Activated CD8-positive, alpha-beta memory T cell treated with anti-CD3 and anti-CD28 coated beads, Interleukin-2, amount 10 ng/mL, durations not matched to agents 7 days and 5 days (primary cell): Measurements from ENCODE around the gene CMSS1. TPM values are rescaled to one million over a fixed set of nuclear protein-coding genes. Genes with fewer than 3 reads are reported as not detected.

Experiments
- ATAC-seq: fragments of 150-1000 bp; cut with Tn5 transposase; one replicate; pipeline ENCODE4 v1.10.0; 2021; ENCODE audit warnings: moderate library complexity
- CTCF ChIA-PET: fragments of 350-600 bp; sonication (Branson Sonifier 250); formaldehyde crosslinking; loops from one replicate; lab custom pipeline; 2021; ENCODE audit warnings: antibody characterized with exemption; lab: Charles Lee
- DNase-seq: peaks from one replicate; pipeline ENCODE4 v3.0.0-alpha.2; 2020
- H3K27ac Mint-ChIP-seq: one replicate; pipeline ENCODE4 v1.8.0; 2021; ENCODE audit warnings: mild to moderate bottlenecking, mixed read lengths
- H3K27me3 Mint-ChIP-seq: one replicate; pipeline ENCODE4 v1.8.0; 2021; ENCODE audit warnings: mixed read lengths
- H3K36me3 Mint-ChIP-seq: one replicate; pipeline ENCODE4 v1.8.0; 2021; ENCODE audit warnings: mild to moderate bottlenecking, mixed read lengths
- H3K4me1 Mint-ChIP-seq: one replicate; pipeline ENCODE4 v1.8.0; 2021; ENCODE audit warnings: mixed read lengths
- H3K4me3 Mint-ChIP-seq: one replicate; pipeline ENCODE4 v1.8.0; 2021; ENCODE audit warnings: mild to moderate bottlenecking, moderate library complexity, mixed read lengths
- H3K9me3 Mint-ChIP-seq: one replicate; pipeline ENCODE4 v1.8.0; 2022; ENCODE audit warnings: low read depth, mixed read lengths
- total RNA-seq, 2 experiments: library from RNA; stranded (reverse); gene quantifications; one replicate each; pipeline ENCODE4 v1.2.3, GENCODE V29; 2021

CMSS1 gene
- total RNA-seq, 2 experiments from 2014 or later, result 57.2 to 57.5 TPM

- Mint-ChIP-seq H3K27me3 (no peaks in the 10 kb centered on the region), H3K27ac (no peak overlapping the region), H3K9me3 (no peaks in the 10 kb centered on the region), H3K36me3 (peaks cover 6% of the 10 kb centered on the region), H3K4me3 (no peak overlapping the region), H3K4me1 (peaks cover 21% of the 10 kb centered on the region)
- ATAC-seq (no peak), DNase-seq (no peak)
- CTCF ChIA-PET, result interaction anchor here (1.0 kb wide), 1 partner anchor 14 kb away, joined by 3 read pairs; no protein-coding TSS in a partner anchor
Observed at GRCh38 chr3:99848433-99848832, 30.8 kb downstream of the CMSS1 start.

- Mint-ChIP-seq H3K4me1 (peaks cover 26% of the 10 kb centered on the region), H3K27me3 (no peaks in the 10 kb centered on the region), H3K4me3 (no peak overlapping the region), H3K36me3 (peaks cover 8% of the 10 kb centered on the region), H3K9me3 (no peaks in the 10 kb centered on the region), H3K27ac (no peak overlapping the region)
- DNase-seq (no peak), ATAC-seq (no peak)
- CTCF ChIA-PET, result interaction anchor here (0.8 to 2.3 kb wide), 6 partner anchors 9 to 410 kb away, joined by 3 to 9 read pairs (median 5); partner anchors contain the start of gene TBC1D23
Observed at GRCh38 chr3:99850608-99851007, 32.9 kb downstream of the CMSS1 start.

GRCh38 chr3:99851955-99852354, 34.3 kb downstream of the CMSS1 start:
- CTCF ChIA-PET, result interaction anchor here (1.3 kb wide), 1 partner anchor 10 kb away, joined by 3 read pairs; no protein-coding TSS in a partner anchor
- ATAC-seq (no peak), DNase-seq (no peak)
- no peaks in the 10 kb centered on the region for H3K27me3 Mint-ChIP-seq
- no peak overlapping the region for H3K27ac Mint-ChIP-seq
- H3K36me3 Mint-ChIP-seq, result peaks cover 12% of the 10 kb centered on the region
- H3K4me1 Mint-ChIP-seq, result peaks cover 39% of the 10 kb centered on the region
- H3K4me3 Mint-ChIP-seq, result no peak overlapping the region
- H3K9me3 Mint-ChIP-seq, result no peaks in the 10 kb centered on the region

GRCh38 chr3:99852851-99853250, 35.2 kb downstream of the CMSS1 start:
- CTCF ChIA-PET, result interaction anchor here (1.3 kb wide), 1 partner anchor 9 kb away, joined by 3 read pairs; no protein-coding TSS in a partner anchor
- Mint-ChIP-seq H3K4me1 (peaks cover 46% of the 10 kb centered on the region), H3K27ac (no peak overlapping the region), H3K9me3 (no peaks in the 10 kb centered on the region), H3K4me3 (no peak overlapping the region), H3K36me3 (peaks cover 12% of the 10 kb centered on the region), H3K27me3 (no peaks in the 10 kb centered on the region)
- DNase-seq, result no peak
- ATAC-seq, result no peak

- peaks cover 15% of the 10 kb centered on the region for H3K36me3 Mint-ChIP-seq
- no peak overlapping the region for H3K4me3 Mint-ChIP-seq
- H3K4me1 Mint-ChIP-seq, result peaks cover 40% of the 10 kb centered on the region
- H3K9me3 Mint-ChIP-seq, result no peaks in the 10 kb centered on the region
- H3K27ac Mint-ChIP-seq, result no peak overlapping the region
- H3K27me3 Mint-ChIP-seq, result no peaks in the 10 kb centered on the region
- ATAC-seq, result no peak
- CTCF ChIA-PET, result no interaction called here
- no peak for DNase-seq
Observed at GRCh38 chr3:99854756-99855298, 37.2 kb downstream of the CMSS1 start.

- H3K4me3 Mint-ChIP-seq, result no peak overlapping the region
- no peaks in the 10 kb centered on the region for H3K27me3 Mint-ChIP-seq
- DNase-seq, result no peak
- H3K4me1 Mint-ChIP-seq, result peaks cover 44% of the 10 kb centered on the region
- peaks cover 15% of the 10 kb centered on the region for H3K36me3 Mint-ChIP-seq
- H3K9me3 Mint-ChIP-seq, result no peaks in the 10 kb centered on the region
- no peak overlapping the region for H3K27ac Mint-ChIP-seq
- CTCF ChIA-PET, result no interaction called here
- no peak for ATAC-seq
Observed at GRCh38 chr3:99855900-99856299, 38.2 kb downstream of the CMSS1 start.

- DNase-seq (no peak), ATAC-seq (peak; percentile 90)
- H3K27me3 Mint-ChIP-seq, result no peaks in the 10 kb centered on the region
- CTCF ChIA-PET, result interaction anchor here (0.9 kb wide), 1 partner anchor 398 kb away, joined by 3 read pairs; no protein-coding TSS in a partner anchor
- no peak overlapping the region for H3K27ac Mint-ChIP-seq
- no peaks in the 10 kb centered on the region for H3K9me3 Mint-ChIP-seq
- H3K4me1 Mint-ChIP-seq, result peaks cover 44% of the 10 kb centered on the region
- H3K4me3 Mint-ChIP-seq, result no peak overlapping the region
- peaks cover 14% of the 10 kb centered on the region for H3K36me3 Mint-ChIP-seq
Observed at GRCh38 chr3:99856437-99857220, 39.0 kb downstream of the CMSS1 start.

- ATAC-seq (no peak), DNase-seq (no peak)
- Mint-ChIP-seq H3K9me3 (no peaks in the 10 kb centered on the region), H3K4me1 (peaks cover 41% of the 10 kb centered on the region), H3K36me3 (peaks cover 12% of the 10 kb centered on the region), H3K27ac (no peak overlapping the region), H3K27me3 (no peaks in the 10 kb centered on the region), H3K4me3 (no peak overlapping the region)
- CTCF ChIA-PET, result interaction anchor here (0.9 kb wide), 1 partner anchor 397 kb away, joined by 3 read pairs; no protein-coding TSS in a partner anchor
Observed at GRCh38 chr3:99857278-99857677, 39.6 kb downstream of the CMSS1 start.

- no peak overlapping the region for H3K27ac Mint-ChIP-seq
- H3K9me3 Mint-ChIP-seq, result no peaks in the 10 kb centered on the region
- no peak overlapping the region for H3K4me3 Mint-ChIP-seq
- H3K36me3 Mint-ChIP-seq, result peaks cover 22% of the 10 kb centered on the region
- ATAC-seq (no peak), DNase-seq (no peak)
- no peaks in the 10 kb centered on the region for H3K27me3 Mint-ChIP-seq
- H3K4me1 Mint-ChIP-seq, result peaks cover 47% of the 10 kb centered on the region
- CTCF ChIA-PET, result interaction anchor here (0.6 to 2.6 kb wide), 2 partner anchors 14 to 40 kb away, joined by 3 to 10 read pairs; no protein-coding TSS in a partner anchor
Observed at GRCh38 chr3:99858469-99858868, 40.8 kb downstream of the CMSS1 start.

- CTCF ChIA-PET, result interaction anchor here (0.9 to 2.6 kb wide), 4 partner anchors 9 to 395 kb away, joined by 3 to 10 read pairs (median 4); no protein-coding TSS in a partner anchor
- no peak overlapping the region for H3K27ac Mint-ChIP-seq
- peaks cover 53% of the 10 kb centered on the region for H3K4me1 Mint-ChIP-seq
- no peaks in the 10 kb centered on the region for H3K27me3 Mint-ChIP-seq
- H3K4me3 Mint-ChIP-seq, result no peak overlapping the region
- ATAC-seq, result no peak
- peaks cover 22% of the 10 kb centered on the region for H3K36me3 Mint-ChIP-seq
- no peaks in the 10 kb centered on the region for H3K9me3 Mint-ChIP-seq
- no peak for DNase-seq
Observed at GRCh38 chr3:99859825-99860224, 42.2 kb downstream of the CMSS1 start.

GRCh38 chr3:99861216-99861615, 43.6 kb downstream of the CMSS1 start:
- Mint-ChIP-seq H3K36me3 (peaks cover 21% of the 10 kb centered on the region), H3K9me3 (no peaks in the 10 kb centered on the region), H3K4me1 (peaks cover 51% of the 10 kb centered on the region), H3K4me3 (no peak overlapping the region), H3K27me3 (no peaks in the 10 kb centered on the region), H3K27ac (no peak overlapping the region)
- CTCF ChIA-PET, result interaction anchor here (1.0 to 2.6 kb wide), 2 partner anchors 9 to 17 kb away, joined by 3 to 10 read pairs; no protein-coding TSS in a partner anchor
- no peak for ATAC-seq
- no peak for DNase-seq

GRCh38 chr3:99862208-99862607, 44.5 kb downstream of the CMSS1 start:
- ATAC-seq (no peak), DNase-seq (no peak)
- CTCF ChIA-PET, result interaction anchor here (1.0 to 1.1 kb wide), 2 partner anchors 10 to 18 kb away, joined by 3 read pairs; no protein-coding TSS in a partner anchor
- Mint-ChIP-seq H3K4me3 (no peak overlapping the region), H3K27me3 (no peaks in the 10 kb centered on the region), H3K9me3 (no peaks in the 10 kb centered on the region), H3K36me3 (peaks cover 19% of the 10 kb centered on the region), H3K27ac (no peak overlapping the region), H3K4me1 (peaks cover 51% of the 10 kb centered on the region)

- peaks cover 54% of the 10 kb centered on the region for H3K4me1 Mint-ChIP-seq
- ATAC-seq (no peak), DNase-seq (no peak)
- no peaks in the 10 kb centered on the region for H3K27me3 Mint-ChIP-seq
- no peak overlapping the region for H3K27ac Mint-ChIP-seq
- H3K9me3 Mint-ChIP-seq, result no peaks in the 10 kb centered on the region
- CTCF ChIA-PET, result no interaction called here
- H3K4me3 Mint-ChIP-seq, result no peak overlapping the region
- peaks cover 19% of the 10 kb centered on the region for H3K36me3 Mint-ChIP-seq
Observed at GRCh38 chr3:99863002-99863401, 45.3 kb downstream of the CMSS1 start.
